A673 (cell line): ENCODE results near the gene CCT3. TPM values are rescaled to one million over a fixed set of nuclear protein-coding genes. Genes with fewer than 3 reads are reported as not detected.

ENCODE experiments used
- BruUV-seq: library from RNA; stranded (reverse); fragments of 400-500 nt; replicated peaks from 2 replicates; lab custom pipeline; 2021; lab: Mats Ljungman, UMichigan
- CTCF ChIA-PET: fragments of 300-600 bp; sonication (Branson Sonifier 250); formaldehyde crosslinking; loops from one replicate; lab custom pipeline; 2022; ENCODE audit warnings: antibody characterized with exemption; lab: Charles Lee
- POLR2A ChIA-PET: fragments of 300-600 bp; sonication (Branson Sonifier 250); formaldehyde crosslinking; loops from one replicate; lab custom pipeline; 2022; ENCODE audit warnings: antibody characterized with exemption; ENCODE audit not compliant: low non-redundant PET; lab: Charles Lee
- DNase-seq: peaks from one replicate; pipeline ENCODE4 v3.0.0-alpha.2; 2015; ENCODE audit warnings: low spot score
- H3K27ac ChIP-seq: fragments of 200-600 bp; sonication (generic); 2 replicates; pipeline ENCODE4 v1.5.1; 2016; ENCODE audit warnings: mixed run types, low read depth, mild to moderate bottlenecking, mixed read lengths, antibody characterized with exemption, low read length; ENCODE audit not compliant: poor library complexity, severe bottlenecking
- H3K27me3 ChIP-seq: fragments of 200-600 bp; sonication (generic); replicated peaks from 2 replicates; pipeline ENCODE4 v1.6.1; 2017; ENCODE audit warnings: mixed run types, low read depth, mild to moderate bottlenecking, mixed read lengths, antibody characterized with exemption, low read length; ENCODE audit not compliant: insufficient read depth, poor library complexity
- H3K36me3 ChIP-seq: fragments of 200-600 bp; sonication (generic); 2 replicates; pipeline ENCODE4 v1.6.1; 2016; ENCODE audit warnings: mixed run types, mild to moderate bottlenecking, mixed read lengths, antibody characterized with exemption, low read length; ENCODE audit not compliant: insufficient read depth, poor library complexity, severe bottlenecking
- H3K4me1 ChIP-seq: fragments of 200-600 bp; sonication (generic); 2 replicates; pipeline ENCODE4 v1.6.1; 2017; ENCODE audit warnings: mixed run types, mild to moderate bottlenecking, mixed read lengths, antibody characterized with exemption, low read length; ENCODE audit not compliant: insufficient read depth, poor library complexity, severe bottlenecking
- H3K4me3 ChIP-seq: fragments of 200-600 bp; sonication (generic); 2 replicates; pipeline ENCODE4 v1.5.1; 2016; ENCODE audit warnings: low read depth, mixed run types, mild to moderate bottlenecking, mixed read lengths, low read length; ENCODE audit not compliant: poor library complexity, severe bottlenecking
- H3K9me3 ChIP-seq: fragments of 200-600 bp; sonication (generic); 2 replicates; pipeline ENCODE4 v1.6.1; 2016; ENCODE audit warnings: mixed run types, low read depth, mild to moderate bottlenecking, mixed read lengths, antibody characterized with exemption, low read length; ENCODE audit not compliant: poor library complexity, severe bottlenecking
- CTCF ChIP-seq: fragments of 300-800, 200-600 bp; sonication (generic); conservative IDR thresholded peaks from 2 replicates; pipeline ENCODE4 v1.5.1; 2017; ENCODE audit warnings: low read depth, mild to moderate bottlenecking, antibody characterized with exemption, low read length, moderate library complexity, mixed read lengths
- EZH2 ChIP-seq: fragments of 200-600 bp; sonication (generic); IDR thresholded peaks from 2 replicates; pipeline ENCODE4 v1.6.1; 2017; ENCODE audit warnings: borderline replicate concordance, low read depth, mild to moderate bottlenecking, mixed read lengths, antibody characterized with exemption, low read length; ENCODE audit not compliant: poor library complexity, severe bottlenecking
- intact Hi-C: fragments of 100-400 bp; cut with micrococcal nuclease; formaldehyde crosslinking; loops from one replicate; pipeline ENCODE4 v1.10.0; 2022; ENCODE audit not compliant: unreplicated experiment
- total RNA-seq: library from RNA; stranded (reverse); gene quantifications from 2 replicates; pipeline ENCODE4 v1.2.3, GENCODE V29; 2021

The CCT3 gene
- total RNA-seq, 1 experiment from 2014 or later: 678 TPM

GRCh38 chr1:156285437-156285836, 52.7 kb downstream of the CCT3 start:
- BruUV-seq: no TSS peak
- H3K27ac ChIP-seq: no peak overlapping the region
- intact Hi-C loops: no loop called here
- H3K9me3 ChIP-seq: no peaks in the 10 kb centered on the region
- POLR2A ChIA-PET: no interaction called here
- no peaks in the 10 kb centered on the region for H3K27me3 ChIP-seq
- H3K36me3 ChIP-seq: peaks cover under 1% of the 10 kb centered on the region
- no peak for DNase-seq
- H3K4me1 ChIP-seq: peaks cover 8% of the 10 kb centered on the region
- no peak overlapping the region for H3K4me3 ChIP-seq
- TF ChIP-seq EZH2 (no peak), CTCF (no peak)
- CTCF ChIA-PET: no interaction called here

- H3K27ac ChIP-seq: no peak overlapping the region
- no peak overlapping the region for H3K4me3 ChIP-seq
- ChIA-PET CTCF (no interaction called here), POLR2A (no interaction called here)
- H3K27me3 ChIP-seq: no peaks in the 10 kb centered on the region
- peaks cover 7% of the 10 kb centered on the region for H3K36me3 ChIP-seq
- DNase-seq: no peak
- H3K9me3 ChIP-seq: no peaks in the 10 kb centered on the region
- TF ChIP-seq EZH2 (no peak), CTCF (no peak)
- no TSS peak for BruUV-seq
- H3K4me1 ChIP-seq: peaks cover 8% of the 10 kb centered on the region
- intact Hi-C loops: no loop called here
Observed at GRCh38 chr1:156284757-156285156, 53.3 kb downstream of the CCT3 start.

- CTCF ChIA-PET: no interaction called here
- Histone ChIP-seq H3K36me3 (peaks cover 14% of the 10 kb centered on the region), H3K27me3 (no peaks in the 10 kb centered on the region), H3K4me1 (peaks cover 8% of the 10 kb centered on the region), H3K4me3 (peak within 1 kb of the TSS; percentile 81), H3K9me3 (no peaks in the 10 kb centered on the region), H3K27ac (peak within 1 kb of the TSS; percentile 97)
- BruUV-seq: no TSS peak
- POLR2A ChIA-PET: no interaction called here
- intact Hi-C loops: no loop called here
- no peak for TF ChIP-seq EZH2
- TF ChIP-seq CTCF: no peak
- DNase-seq: no peak
Observed at GRCh38 chr1:156284112-156284511, 54.0 kb downstream of the CCT3 start, which contains the start of gene TMEM79. TSS of gene TMEM79 (plus strand) at chr1:156284325. CDS start at chr1:156285227, 902 bp downstream.
